Measurements from ENCODE around the gene CAVIN3. TPM values are rescaled to one million over a fixed set of nuclear protein-coding genes. Genes with fewer than 3 reads are reported as not detected.
"Not testable (repeated sequence)": the region's sequence is repeated elsewhere in the genome, so short reads cannot be mapped to it uniquely, and the experiment has no call there.

Gene CAVIN3
- total and polyA plus RNA-seq, 8 donors = 19.0 to 87.4 (median 34.2) TPM

DNA sequence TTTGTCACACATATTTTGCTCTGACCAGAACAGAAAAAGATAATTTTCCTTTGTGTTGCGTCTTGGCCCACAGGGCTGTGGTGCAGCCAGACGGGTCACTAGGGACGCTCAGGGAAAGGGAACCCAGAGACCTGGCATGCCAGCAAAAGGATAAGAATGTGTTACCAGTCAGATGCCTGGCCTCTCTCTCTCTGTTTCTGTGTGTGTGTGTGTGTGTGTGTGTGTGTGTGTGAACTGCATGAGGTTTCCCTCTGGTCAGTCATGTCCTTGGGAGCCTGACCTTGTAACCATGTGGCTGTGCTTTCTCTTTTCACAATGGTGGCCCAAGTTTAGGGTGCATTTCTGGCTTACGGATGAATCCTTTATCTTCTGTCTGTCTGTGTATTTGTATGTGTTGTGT, 35.3 kb downstream of the CAVIN3 start:
- ATAC-seq (no peak), DNase-seq (no peak)
- no peaks in the 10 kb centered on the region for H3K36me3 ChIP-seq
- no peak overlapping the region for H3K27ac ChIP-seq
- no peak overlapping the region for H3K4me3 ChIP-seq
- no peaks in the 10 kb centered on the region for H3K9me3 ChIP-seq
- intact Hi-C loops (cut with DNase I) = no loop called here
- TF ChIP-seq, protein P1, sequence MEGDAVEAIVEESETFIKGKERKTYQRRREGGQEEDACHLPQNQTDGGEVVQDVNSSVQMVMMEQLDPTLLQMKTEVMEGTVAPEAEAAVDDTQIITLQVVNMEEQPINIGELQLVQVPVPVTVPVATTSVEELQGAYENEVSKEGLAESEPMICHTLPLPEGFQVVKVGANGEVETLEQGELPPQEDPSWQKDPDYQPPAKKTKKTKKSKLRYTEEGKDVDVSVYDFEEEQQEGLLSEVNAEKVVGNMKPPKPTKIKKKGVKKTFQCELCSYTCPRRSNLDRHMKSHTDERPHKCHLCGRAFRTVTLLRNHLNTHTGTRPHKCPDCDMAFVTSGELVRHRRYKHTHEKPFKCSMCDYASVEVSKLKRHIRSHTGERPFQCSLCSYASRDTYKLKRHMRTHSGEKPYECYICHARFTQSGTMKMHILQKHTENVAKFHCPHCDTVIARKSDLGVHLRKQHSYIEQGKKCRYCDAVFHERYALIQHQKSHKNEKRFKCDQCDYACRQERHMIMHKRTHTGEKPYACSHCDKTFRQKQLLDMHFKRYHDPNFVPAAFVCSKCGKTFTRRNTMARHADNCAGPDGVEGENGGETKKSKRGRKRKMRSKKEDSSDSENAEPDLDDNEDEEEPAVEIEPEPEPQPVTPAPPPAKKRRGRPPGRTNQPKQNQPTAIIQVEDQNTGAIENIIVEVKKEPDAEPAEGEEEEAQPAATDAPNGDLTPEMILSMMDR (IDR thresholded peaks at IDR 0.05) = no peak
- H3K27me3 ChIP-seq = peaks cover 0 to 14% of the 10 kb centered on the region in 2 donors
- no peaks in the 10 kb centered on the region for H3K4me1 ChIP-seq

- Histone ChIP-seq H3K36me3 (no peaks in the 10 kb centered on the region), H3K9me3 (no peaks in the 10 kb centered on the region), H3K27me3 (peaks cover 0 to 14% of the 10 kb centered on the region in 2 donors), H3K4me3 (no peak overlapping the region), H3K4me1 (no peaks in the 10 kb centered on the region), H3K27ac (no peak overlapping the region)
- no peak for DNase-seq
- ATAC-seq = no peak
- intact Hi-C loops (cut with DNase I) = no loop called here
- TF ChIP-seq, protein P1 (IDR thresholded peaks at IDR 0.05) = no peak
These were observed 36.1 kb downstream of the CAVIN3 start for GRCh38 chr11:6284250-6284649.

GRCh38 chr11:6283453-6284023, 36.8 kb downstream of the CAVIN3 start:
- no peaks in the 10 kb centered on the region for H3K36me3 ChIP-seq
- no peak overlapping the region for H3K4me3 ChIP-seq
- no peaks in the 10 kb centered on the region for H3K9me3 ChIP-seq
- DNase-seq = no peak
- TF ChIP-seq, protein P1 (IDR thresholded peaks at IDR 0.05) = no peak
- H3K27me3 ChIP-seq = peaks cover 0 to 14% of the 10 kb centered on the region in 2 donors
- intact Hi-C loops (cut with DNase I) = no loop called here
- no peaks in the 10 kb centered on the region for H3K4me1 ChIP-seq
- no peak overlapping the region for H3K27ac ChIP-seq
- ATAC-seq = no peak

DNA sequence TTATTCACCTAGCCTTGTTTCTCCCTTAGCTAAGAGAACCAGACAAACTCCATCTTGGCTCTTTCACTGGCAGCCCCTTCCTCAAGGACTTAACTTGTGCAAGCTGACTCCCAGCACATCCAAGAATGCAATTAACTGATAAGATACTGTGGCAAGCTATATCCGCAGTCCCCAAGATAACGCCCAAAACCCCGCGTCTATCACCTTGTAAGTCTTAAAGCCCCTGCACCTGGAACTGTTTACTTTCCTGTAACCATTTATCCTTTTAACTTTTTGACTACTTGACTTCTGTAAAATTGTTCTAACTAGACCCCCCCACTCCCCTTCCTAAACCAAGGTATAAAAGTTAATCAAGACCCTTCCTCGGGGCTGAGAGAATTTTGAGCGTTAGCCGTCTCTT, 39.5 kb downstream of the CAVIN3 start:
- H3K4me1 ChIP-seq; H3K4me3 ChIP-seq; H3K9me3 ChIP-seq; H3K27ac ChIP-seq; ATAC-seq; DNase-seq; intact Hi-C loops (cut with DNase I); H3K36me3 ChIP-seq: not testable (repeated sequence)
- H3K27me3 ChIP-seq = peaks cover 0 to 20% of the 10 kb centered on the region in 2 donors

- ATAC-seq (no peak), DNase-seq (no peak)
- Histone ChIP-seq H3K36me3 (no peaks in the 10 kb centered on the region), H3K9me3 (no peaks in the 10 kb centered on the region), H3K4me3 (no peak overlapping the region), H3K4me1 (no peaks in the 10 kb centered on the region), H3K27me3 (peaks cover 0 to 10% of the 10 kb centered on the region in 2 donors), H3K27ac (no peak overlapping the region)
- TF ChIP-seq, protein P1 (IDR thresholded peaks at IDR 0.05) = no peak
- intact Hi-C loops (cut with DNase I) = no loop called here
These were observed 47.1 kb downstream of the CAVIN3 start for GRCh38 chr11:6273188-6273587.

DNA sequence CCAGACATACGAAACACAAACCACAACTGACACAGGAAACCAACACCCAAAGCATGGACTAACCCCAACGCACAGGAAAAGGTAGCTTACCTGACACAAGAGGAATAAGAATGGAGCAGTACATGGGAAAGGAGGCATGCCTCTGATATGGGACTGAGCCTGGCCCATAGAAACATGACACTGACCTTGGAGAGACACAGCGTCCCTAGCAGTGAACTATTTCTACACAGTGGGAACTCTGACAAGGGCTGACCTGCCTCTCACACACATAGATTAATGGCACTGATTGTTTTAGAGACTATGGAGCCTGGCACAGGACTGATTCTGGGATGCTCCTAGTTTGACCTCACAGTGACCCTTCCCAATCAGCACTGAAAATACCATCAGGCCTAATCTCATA, 48.7 kb downstream of the CAVIN3 start:
- H3K4me1 ChIP-seq = no peaks in the 10 kb centered on the region
- ATAC-seq (no peak), DNase-seq (no peak)
- H3K27me3 ChIP-seq = peaks cover 0 to 5% of the 10 kb centered on the region in 2 donors
- intact Hi-C loops (cut with DNase I) = no loop called here
- H3K9me3 ChIP-seq = no peaks in the 10 kb centered on the region
- TF ChIP-seq, protein P1 (IDR thresholded peaks at IDR 0.05) = no peak
- H3K27ac ChIP-seq = no peak overlapping the region
- no peak overlapping the region for H3K4me3 ChIP-seq
- no peaks in the 10 kb centered on the region for H3K36me3 ChIP-seq

Data from left lung (tissue), 10 donors.